Trophoblast cell (in vitro differentiated cells and primary cell): ENCODE results near the gene MFNG.
"Not testable (repeated sequence)": the region's sequence is repeated elsewhere in the genome, so short reads cannot be mapped to it uniquely, and the experiment has no call there.

Experiments used
- DNase-seq, 2 donors: peaks; one replicate each; pipeline ENCODE4 v3.0.0-alpha.2; 2016
- H2AFZ ChIP-seq: 2 replicates; pipeline ENCODE4 v1.6.1; 2013; ENCODE audit warnings: low read length, moderate library complexity, mild to moderate bottlenecking; ENCODE audit not compliant: insufficient read depth, poor library complexity
- H2AK5ac ChIP-seq: 2 replicates; pipeline ENCODE4 v1.6.1; 2013; ENCODE audit warnings: mild to moderate bottlenecking, low read length
- H2BK120ac ChIP-seq: 2 replicates; pipeline ENCODE4 v1.6.1; 2013; ENCODE audit warnings: low read length, mild to moderate bottlenecking, moderate library complexity; ENCODE audit not compliant: insufficient read depth, poor library complexity
- H2BK12ac ChIP-seq: 2 replicates; pipeline ENCODE4 v1.6.1; 2013; ENCODE audit warnings: mild to moderate bottlenecking, low read length, moderate library complexity
- H2BK5ac ChIP-seq: 2 replicates; pipeline ENCODE4 v1.6.1; 2013; ENCODE audit warnings: low read length, low read depth, moderate library complexity, mild to moderate bottlenecking; ENCODE audit not compliant: poor library complexity
- H3K14ac ChIP-seq: 2 replicates; pipeline ENCODE4 v1.6.1; 2013; ENCODE audit warnings: mild to moderate bottlenecking, low read length
- H3K18ac ChIP-seq: 2 replicates; pipeline ENCODE4 v1.6.1; 2013; ENCODE audit warnings: mild to moderate bottlenecking, low read length
- H3K23ac ChIP-seq: 2 replicates; pipeline ENCODE4 v1.6.1; 2013; ENCODE audit warnings: low read length
- H3K27ac ChIP-seq: 2 replicates; pipeline ENCODE4 v1.5.1; 2013; ENCODE audit warnings: low read depth, mild to moderate bottlenecking, inconsistent platforms, low read length, moderate library complexity
- H3K27me3 ChIP-seq: 2 replicates; pipeline ENCODE4 v1.6.1; 2013; ENCODE audit warnings: inconsistent platforms, mild to moderate bottlenecking, low read length, moderate library complexity; ENCODE audit not compliant: insufficient read depth
- H3K36me3 ChIP-seq, 2 experiments: 1 replicate in 1 of 2; 2 replicates in 1 of 2; pipeline ENCODE4 v1.6.1; 2013; ENCODE audit warnings: low read length in 2 of 2, mild to moderate bottlenecking in 2 of 2, moderate library complexity in 1 of 2; ENCODE audit not compliant: insufficient read depth in 2 of 2, control insufficient read depth in 1 of 2
- H3K4ac ChIP-seq: 2 replicates; pipeline ENCODE4 v1.6.1; 2013; ENCODE audit warnings: low read depth, mild to moderate bottlenecking, low read length, moderate library complexity
- H3K4me1 ChIP-seq, 2 experiments: 1 replicate in 1 of 2; 2 replicates in 1 of 2; pipeline ENCODE4 v1.6.1; 2013; ENCODE audit warnings: low read length in 2 of 2, mild to moderate bottlenecking in 2 of 2, moderate library complexity in 1 of 2; ENCODE audit not compliant: insufficient read depth in 2 of 2, control insufficient read depth in 1 of 2
- H3K4me2 ChIP-seq: 2 replicates; pipeline ENCODE4 v1.6.1; 2013; ENCODE audit warnings: inconsistent platforms, mild to moderate bottlenecking, low read length, moderate library complexity
- H3K4me3 ChIP-seq: 2 replicates; pipeline ENCODE4 v1.5.1; 2013; ENCODE audit warnings: mild to moderate bottlenecking, low read depth, low read length, inconsistent platforms
- H3K79me1 ChIP-seq: one replicate; pipeline ENCODE4 v1.6.1; 2013; ENCODE audit warnings: low read length
- H3K79me2 ChIP-seq: 2 replicates; pipeline ENCODE4 v1.6.1; 2013; ENCODE audit warnings: low read length, mild to moderate bottlenecking; ENCODE audit not compliant: control insufficient read depth, insufficient read depth, poor library complexity
- H3K9ac ChIP-seq: 2 replicates; pipeline ENCODE4 v1.6.1; 2013; ENCODE audit warnings: mild to moderate bottlenecking, low read length
- H3K9me3 ChIP-seq: 2 replicates; pipeline ENCODE4 v1.6.1; 2013; ENCODE audit warnings: low read depth, mild to moderate bottlenecking, control low read depth, inconsistent platforms, low read length; ENCODE audit not compliant: insufficient read depth
- H4K12ac ChIP-seq: 2 replicates; pipeline ENCODE4 v1.6.1; 2013; ENCODE audit warnings: low read depth, mild to moderate bottlenecking, low read length, moderate library complexity
- H4K8ac ChIP-seq: 2 replicates; pipeline ENCODE4 v1.6.1; 2013; ENCODE audit warnings: low read depth, mild to moderate bottlenecking, low read length, moderate library complexity
- H4K91ac ChIP-seq: one replicate; pipeline ENCODE4 v1.6.1; 2013; ENCODE audit warnings: low read depth, mild to moderate bottlenecking, low read length, moderate library complexity
- WGBS: extraction: QIAGEN DNeasy Blood & Tissue Kit; methylation state at CpG from one replicate; pipeline ENCODE4 v1.1.7; 2013; ENCODE audit warnings: missing lambda C conversion rate; ENCODE audit not compliant: insufficient read length, insufficient coverage; ENCODE audit errors: extremely low coverage; 5-methylcytosine and 5-hydroxymethylcytosine counted together

The MFNG gene

GRCh38 chr22:37529652-37530345, 43.6 kb upstream of the MFNG start:
- no peaks in the 10 kb centered on the region for H3K36me3 ChIP-seq
- no peak overlapping the region for H4K91ac ChIP-seq
- no peak overlapping the region for H2AFZ ChIP-seq
- no peak overlapping the region for H2BK12ac ChIP-seq
- H3K9ac ChIP-seq = no peak overlapping the region
- peaks cover 6 to 13% of the 10 kb centered on the region in 2 experiments for H3K4me1 ChIP-seq
- H3K18ac ChIP-seq = no peak overlapping the region
- H3K27ac ChIP-seq = no peak overlapping the region
- H3K23ac ChIP-seq = no peak overlapping the region
- no peak overlapping the region for H2AK5ac ChIP-seq
- no peak overlapping the region for H4K8ac ChIP-seq
- no peaks in the 10 kb centered on the region for H3K27me3 ChIP-seq
- H2BK120ac ChIP-seq = no peak overlapping the region
- no peak overlapping the region for H3K4ac ChIP-seq
- H3K4me3 ChIP-seq = no peak overlapping the region
- no peak overlapping the region for H3K4me2 ChIP-seq
- no peaks in the 10 kb centered on the region for H3K9me3 ChIP-seq
- no peak overlapping the region for H4K12ac ChIP-seq
- no peak overlapping the region for H2BK5ac ChIP-seq
- DNase-seq = no peak
- H3K79me2 ChIP-seq = peaks cover 2% of the 10 kb centered on the region
- H3K79me1 ChIP-seq = peaks cover 5% of the 10 kb centered on the region
- H3K14ac ChIP-seq = no peak overlapping the region
- no CpG with 5 or more reads among the region's 2 CpGs for WGBS

GRCh38 chr22:37527952-37528351, 41.8 kb upstream of the MFNG start:
- H3K9ac ChIP-seq, H3K4me3 ChIP-seq, H3K14ac ChIP-seq, H3K27ac ChIP-seq, H3K23ac ChIP-seq, H3K18ac ChIP-seq, H2AFZ ChIP-seq, H3K4ac ChIP-seq, H3K9me3 ChIP-seq, H3K27me3 ChIP-seq, H3K4me2 ChIP-seq, H3K36me3 ChIP-seq, H4K8ac ChIP-seq, H2BK5ac ChIP-seq, H4K91ac ChIP-seq, DNase-seq, H3K79me2 ChIP-seq, H3K79me1 ChIP-seq, H2BK120ac ChIP-seq, H4K12ac ChIP-seq, H2AK5ac ChIP-seq, H2BK12ac ChIP-seq: not testable (repeated sequence)
- no CpG with 5 or more reads among the region's 9 CpGs for WGBS
- peaks cover 8 to 15% of the 10 kb centered on the region in 2 experiments for H3K4me1 ChIP-seq

- not testable (repeated sequence) for H3K79me2 ChIP-seq, H3K36me3 ChIP-seq, H2BK5ac ChIP-seq, H4K8ac ChIP-seq, H3K14ac ChIP-seq, H2BK12ac ChIP-seq, H4K12ac ChIP-seq, H3K79me1 ChIP-seq, H3K4me3 ChIP-seq, H3K27ac ChIP-seq, H3K9ac ChIP-seq, H3K9me3 ChIP-seq, H3K18ac ChIP-seq, H3K23ac ChIP-seq, H3K4me2 ChIP-seq, H2AFZ ChIP-seq, H3K4ac ChIP-seq, H2BK120ac ChIP-seq, H4K91ac ChIP-seq, H3K27me3 ChIP-seq
- whole genome bisulfite sequencing = no CpG with 5 or more reads among the region's 9 CpGs
- Histone ChIP-seq H3K4me1 (peaks cover 8 to 15% of the 10 kb centered on the region in 2 experiments), H2AK5ac (peak overlapping the region; percentile 49)
- peak in 1 of 2 donors; percentile 25 for DNase-seq
These were observed 41.0 kb upstream of the MFNG start for GRCh38 chr22:37527081-37527752.

- H3K9ac ChIP-seq = no peak overlapping the region
- no CpG with 5 or more reads among the region's 12 CpGs for WGBS
- no peak for DNase-seq
- peaks cover 6% of the 10 kb centered on the region for H3K79me1 ChIP-seq
- no peak overlapping the region for H4K12ac ChIP-seq
- no peaks in the 10 kb centered on the region for H3K9me3 ChIP-seq
- H3K79me2 ChIP-seq = peaks cover 2% of the 10 kb centered on the region
- H2AK5ac ChIP-seq = peak overlapping the region; percentile 31
- H4K91ac ChIP-seq = peak overlapping the region; percentile 18
- H3K27ac ChIP-seq = no peak overlapping the region
- H2AFZ ChIP-seq = no peak overlapping the region
- no peak overlapping the region for H3K4me2 ChIP-seq
- no peak overlapping the region for H3K18ac ChIP-seq
- no peak overlapping the region for H2BK5ac ChIP-seq
- no peaks in the 10 kb centered on the region for H3K27me3 ChIP-seq
- H3K23ac ChIP-seq = no peak overlapping the region
- H2BK120ac ChIP-seq = peak overlapping the region; percentile 23
- H4K8ac ChIP-seq = no peak overlapping the region
- H2BK12ac ChIP-seq = peak overlapping the region; percentile 51
- no peak overlapping the region for H3K4me3 ChIP-seq
- no peaks in the 10 kb centered on the region for H3K36me3 ChIP-seq
- H3K14ac ChIP-seq = no peak overlapping the region
- H3K4me1 ChIP-seq = peaks cover 8 to 15% of the 10 kb centered on the region in 2 experiments
- no peak overlapping the region for H3K4ac ChIP-seq
These were observed 40.2 kb upstream of the MFNG start for GRCh38 chr22:37526376-37526775.
